ENCODE results near the gene SLC7A1.

- TF ChIP-seq CTCF (conservative IDR thresholded peaks at IDR 0.05; ENCODE audit: low read length), result no peak
- no peak for TF ChIP-seq EZH2phosphoT487 (IDR thresholded peaks at IDR 0.05; ENCODE audit: borderline replicate concordance, low read depth, low read length)
Measured at GRCh38 chr13:29519921-29520320, 75.6 kb downstream of the SLC7A1 start.
